Fibroblast of lung (primary cell): ENCODE results near the gene EGLN2.
"Not testable (repeated sequence)": the region's sequence is repeated elsewhere in the genome, so short reads cannot be mapped to it uniquely, and the experiment has no call there.

ENCODE experiments used
- EZH2 ChIP-seq: IDR thresholded peaks from 2 replicates; pipeline ENCODE4 v1.5.1; 2012; ENCODE audit warnings: low read length, control low read depth, mild to moderate bottlenecking; ENCODE audit errors: missing control alignments
- TF ChIP-seq, protein P1 (sequence below), 2 donors: IDR thresholded peaks in 1 of 2; conservative IDR thresholded peaks in 1 of 2; 1 replicate in 1 of 2; 2 replicates in 1 of 2; pipeline ENCODE4 v1.5.1; 2011 to 2012; ENCODE audit warnings: low read length in 2 of 2, control low read depth in 1 of 2, inconsistent platforms in 1 of 2, low read depth in 1 of 2, mild to moderate bottlenecking in 1 of 2

DNA sequence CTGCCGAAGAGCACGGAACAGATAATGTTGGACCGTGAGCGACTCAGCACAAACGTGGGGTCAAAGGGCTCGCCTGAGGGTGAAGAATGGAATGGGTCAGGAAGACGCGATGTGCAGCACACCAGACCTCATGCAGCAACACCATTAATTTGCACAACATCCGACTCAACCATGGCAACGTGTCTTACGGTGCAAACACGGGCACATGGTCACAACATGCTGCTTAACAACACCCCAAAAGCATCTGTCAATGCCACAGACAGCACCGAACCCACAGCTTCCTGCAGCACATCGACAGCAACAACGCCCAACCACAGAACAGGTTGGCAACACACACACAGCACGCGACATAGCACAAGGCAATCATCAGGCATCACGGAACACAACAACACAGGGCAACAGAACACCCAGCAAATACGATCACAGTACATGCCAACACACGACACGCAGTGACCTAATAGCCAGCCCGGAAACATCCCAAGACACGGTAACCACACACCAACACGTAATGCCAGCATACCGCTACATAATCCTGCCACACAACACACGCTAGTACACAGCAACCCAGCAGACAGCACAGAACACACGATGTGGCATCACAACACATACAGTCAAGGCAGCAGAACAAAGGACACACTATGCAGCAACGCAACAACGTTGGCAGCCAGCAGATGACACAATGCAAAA is 27.9 kb downstream of the EGLN2 start:
- TF ChIP-seq, protein P1, sequence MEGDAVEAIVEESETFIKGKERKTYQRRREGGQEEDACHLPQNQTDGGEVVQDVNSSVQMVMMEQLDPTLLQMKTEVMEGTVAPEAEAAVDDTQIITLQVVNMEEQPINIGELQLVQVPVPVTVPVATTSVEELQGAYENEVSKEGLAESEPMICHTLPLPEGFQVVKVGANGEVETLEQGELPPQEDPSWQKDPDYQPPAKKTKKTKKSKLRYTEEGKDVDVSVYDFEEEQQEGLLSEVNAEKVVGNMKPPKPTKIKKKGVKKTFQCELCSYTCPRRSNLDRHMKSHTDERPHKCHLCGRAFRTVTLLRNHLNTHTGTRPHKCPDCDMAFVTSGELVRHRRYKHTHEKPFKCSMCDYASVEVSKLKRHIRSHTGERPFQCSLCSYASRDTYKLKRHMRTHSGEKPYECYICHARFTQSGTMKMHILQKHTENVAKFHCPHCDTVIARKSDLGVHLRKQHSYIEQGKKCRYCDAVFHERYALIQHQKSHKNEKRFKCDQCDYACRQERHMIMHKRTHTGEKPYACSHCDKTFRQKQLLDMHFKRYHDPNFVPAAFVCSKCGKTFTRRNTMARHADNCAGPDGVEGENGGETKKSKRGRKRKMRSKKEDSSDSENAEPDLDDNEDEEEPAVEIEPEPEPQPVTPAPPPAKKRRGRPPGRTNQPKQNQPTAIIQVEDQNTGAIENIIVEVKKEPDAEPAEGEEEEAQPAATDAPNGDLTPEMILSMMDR (conservative IDR thresholded peaks at IDR 0.05 in 1 of 2, IDR thresholded peaks at IDR 0.05 in 1 of 2; ENCODE audit: low read depth in 1 of 2, low read length in 2 of 2) = not testable (repeated sequence)
- not testable (repeated sequence) for TF ChIP-seq EZH2
